ENCODE results near the gene ADGRA3. TPM values are rescaled to one million over a fixed set of nuclear protein-coding genes. Genes with fewer than 3 reads are reported as not detected.

ADGRA3 gene
- total RNA-seq, 1 donor from 2014 or later, result 76.0 TPM

DNA sequence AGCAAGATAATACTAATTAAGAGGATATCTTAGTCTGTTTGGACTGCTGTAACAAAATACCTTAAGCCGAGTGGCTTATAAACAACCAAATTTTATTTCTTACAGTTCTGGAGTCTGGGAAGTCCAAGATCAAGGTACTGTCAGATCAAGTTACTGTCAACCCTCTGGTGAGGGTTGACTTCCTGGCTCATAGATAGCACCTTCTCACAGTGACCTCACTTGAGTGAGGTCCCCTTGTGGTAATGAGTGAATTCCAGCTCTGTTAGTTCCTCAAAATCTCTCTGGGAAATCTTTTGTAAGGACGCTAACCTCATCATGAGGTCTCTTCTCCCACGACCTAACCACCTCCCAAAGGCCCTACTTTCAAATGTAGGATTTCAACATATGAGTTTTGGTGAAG, 36.9 kb upstream of the ADGRA3 start:
- no peak overlapping the region for H3K27ac Mint-ChIP-seq (ENCODE audit: unreplicated experiment)
- TF ChIP-seq, protein P1, sequence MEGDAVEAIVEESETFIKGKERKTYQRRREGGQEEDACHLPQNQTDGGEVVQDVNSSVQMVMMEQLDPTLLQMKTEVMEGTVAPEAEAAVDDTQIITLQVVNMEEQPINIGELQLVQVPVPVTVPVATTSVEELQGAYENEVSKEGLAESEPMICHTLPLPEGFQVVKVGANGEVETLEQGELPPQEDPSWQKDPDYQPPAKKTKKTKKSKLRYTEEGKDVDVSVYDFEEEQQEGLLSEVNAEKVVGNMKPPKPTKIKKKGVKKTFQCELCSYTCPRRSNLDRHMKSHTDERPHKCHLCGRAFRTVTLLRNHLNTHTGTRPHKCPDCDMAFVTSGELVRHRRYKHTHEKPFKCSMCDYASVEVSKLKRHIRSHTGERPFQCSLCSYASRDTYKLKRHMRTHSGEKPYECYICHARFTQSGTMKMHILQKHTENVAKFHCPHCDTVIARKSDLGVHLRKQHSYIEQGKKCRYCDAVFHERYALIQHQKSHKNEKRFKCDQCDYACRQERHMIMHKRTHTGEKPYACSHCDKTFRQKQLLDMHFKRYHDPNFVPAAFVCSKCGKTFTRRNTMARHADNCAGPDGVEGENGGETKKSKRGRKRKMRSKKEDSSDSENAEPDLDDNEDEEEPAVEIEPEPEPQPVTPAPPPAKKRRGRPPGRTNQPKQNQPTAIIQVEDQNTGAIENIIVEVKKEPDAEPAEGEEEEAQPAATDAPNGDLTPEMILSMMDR (conservative IDR thresholded peaks at IDR 0.05), result no peak
- no peaks in the 10 kb centered on the region for H3K36me3 Mint-ChIP-seq (ENCODE audit: low read depth)
- no peaks in the 10 kb centered on the region for H3K4me1 Mint-ChIP-seq
- no peaks in the 10 kb centered on the region for H3K9me3 Mint-ChIP-seq
- no peak overlapping the region for H3K4me3 Mint-ChIP-seq
- no peaks in the 10 kb centered on the region for H3K27me3 Mint-ChIP-seq (ENCODE audit: low read depth)
- DNase-seq (ENCODE audit: low read depth, low spot score), result no peak

DNA sequence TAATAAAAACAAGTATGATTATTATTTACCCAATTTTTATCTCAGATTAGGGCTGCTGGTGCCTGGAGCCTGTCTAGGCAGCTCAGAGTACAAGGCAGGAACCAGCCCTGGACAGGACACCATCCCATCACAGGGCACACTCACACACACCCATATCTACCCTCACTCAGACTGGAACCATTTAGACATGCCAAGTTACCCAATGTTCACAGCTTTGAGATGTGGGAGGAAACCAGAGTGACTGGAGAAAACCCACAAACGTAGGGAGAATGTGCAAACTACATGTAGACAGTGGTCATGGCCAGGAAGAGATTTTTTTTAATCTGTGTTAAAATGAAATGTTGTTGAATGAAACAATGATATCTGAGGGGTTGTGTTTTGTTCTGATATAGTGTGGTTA, 35.7 kb upstream of the ADGRA3 start:
- Mint-ChIP-seq H3K36me3 (ENCODE audit: low read depth) (peaks cover 1% of the 10 kb centered on the region), H3K27me3 (ENCODE audit: low read depth) (no peaks in the 10 kb centered on the region), H3K9me3 (peaks cover 5% of the 10 kb centered on the region), H3K27ac (ENCODE audit: unreplicated experiment) (no peak overlapping the region), H3K4me3 (no peak overlapping the region), H3K4me1 (no peaks in the 10 kb centered on the region)
- TF ChIP-seq, protein P1 (conservative IDR thresholded peaks at IDR 0.05), result no peak
- no peak for DNase-seq (ENCODE audit: low read depth, low spot score)

DNA sequence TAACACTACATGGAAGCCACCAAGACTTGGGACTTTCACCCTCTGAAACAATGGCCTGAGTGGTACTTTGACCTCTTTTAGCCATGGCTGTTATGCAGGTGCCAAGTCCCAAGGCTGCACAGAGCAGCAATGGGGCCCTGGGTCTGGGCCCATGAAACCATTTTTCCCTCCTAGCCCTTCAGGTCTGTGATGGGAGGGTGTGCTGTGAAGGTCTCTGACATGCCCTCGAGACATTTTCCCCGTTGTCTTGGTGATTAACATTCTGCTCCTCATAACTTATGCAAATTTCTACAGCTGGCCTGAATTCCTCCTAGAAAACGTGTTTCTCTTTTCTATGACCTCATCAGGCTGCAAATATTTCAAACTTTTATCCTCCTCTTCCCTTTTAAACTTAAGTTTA, 30.4 kb upstream of the ADGRA3 start:
- TF ChIP-seq, protein P1 (conservative IDR thresholded peaks at IDR 0.05), result no peak
- Mint-ChIP-seq H3K4me1 (no peaks in the 10 kb centered on the region), H3K4me3 (no peak overlapping the region), H3K27me3 (ENCODE audit: low read depth) (no peaks in the 10 kb centered on the region), H3K36me3 (ENCODE audit: low read depth) (peaks cover 2% of the 10 kb centered on the region), H3K27ac (ENCODE audit: unreplicated experiment) (no peak overlapping the region), H3K9me3 (peaks cover 13% of the 10 kb centered on the region)
- no peak for DNase-seq (ENCODE audit: low read depth, low spot score)

DNA sequence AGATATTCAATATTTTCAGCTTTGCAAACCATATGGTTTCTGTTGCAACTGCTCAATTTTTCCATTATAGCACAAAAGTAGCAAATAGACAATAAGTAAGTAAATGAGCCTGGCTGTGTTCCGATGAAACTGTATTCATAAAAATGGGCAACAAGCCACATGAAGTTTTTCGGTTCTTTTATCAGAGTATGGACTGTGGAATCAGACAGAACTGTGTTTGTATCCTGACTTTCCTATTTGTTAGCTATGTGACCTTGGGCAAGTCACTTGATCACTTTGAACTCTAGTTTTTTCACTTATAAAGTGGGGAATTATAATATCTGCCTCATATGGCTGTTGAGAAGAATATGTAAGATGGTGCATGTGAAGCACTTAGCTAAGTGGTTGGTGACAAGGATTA, 23.4 kb upstream of the ADGRA3 start:
- H3K27me3 Mint-ChIP-seq (ENCODE audit: low read depth), result no peaks in the 10 kb centered on the region
- no peak overlapping the region for H3K27ac Mint-ChIP-seq (ENCODE audit: unreplicated experiment)
- H3K4me3 Mint-ChIP-seq, result no peak overlapping the region
- H3K9me3 Mint-ChIP-seq, result peaks cover 12% of the 10 kb centered on the region
- peaks cover 6% of the 10 kb centered on the region for H3K36me3 Mint-ChIP-seq (ENCODE audit: low read depth)
- TF ChIP-seq, protein P1 (conservative IDR thresholded peaks at IDR 0.05), result no peak
- no peak for DNase-seq (ENCODE audit: low read depth, low spot score)
- no peaks in the 10 kb centered on the region for H3K4me1 Mint-ChIP-seq

DNA sequence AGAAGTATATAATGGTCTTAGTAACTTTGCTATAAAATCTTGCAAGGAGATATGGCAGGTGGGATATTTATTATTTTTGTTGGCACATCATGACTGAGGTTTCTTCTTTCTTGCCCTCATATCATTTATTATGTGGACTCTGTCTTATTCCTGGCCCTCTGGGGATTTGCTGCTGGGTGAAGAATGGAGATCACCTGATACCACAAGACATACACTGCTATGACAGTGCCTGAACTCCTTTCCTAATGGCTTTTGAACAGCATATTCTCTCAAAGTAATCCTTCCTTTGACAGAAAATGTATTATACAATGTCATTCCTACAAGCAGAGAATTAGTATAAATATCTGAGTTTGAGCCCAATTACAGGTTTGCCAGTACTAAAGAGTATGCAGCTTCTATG, 22.0 kb upstream of the ADGRA3 start:
- no peaks in the 10 kb centered on the region for H3K4me1 Mint-ChIP-seq

More for the DNA sequence above, 22.0 kb upstream of the ADGRA3 start:
- no peaks in the 10 kb centered on the region for H3K27me3 Mint-ChIP-seq (ENCODE audit: low read depth)
- no peak overlapping the region for H3K4me3 Mint-ChIP-seq
- TF ChIP-seq, protein P1 (conservative IDR thresholded peaks at IDR 0.05), result no peak
- DNase-seq (ENCODE audit: low read depth, low spot score), result no peak
- H3K9me3 Mint-ChIP-seq, result peaks cover 16% of the 10 kb centered on the region
- peaks cover 9% of the 10 kb centered on the region for H3K36me3 Mint-ChIP-seq (ENCODE audit: low read depth)
- no peak overlapping the region for H3K27ac Mint-ChIP-seq (ENCODE audit: unreplicated experiment)

Measured in neural crest cell (in vitro differentiated cells).